Medulla oblongata (tissue), 1 donor: Measurements from ENCODE around the gene BICRA.

Experiments used
- DNase-seq: peaks from one replicate; pipeline ENCODE4 v3.0.0-alpha.2; 2015; ENCODE audit errors: extremely low spot score

The BICRA gene

DNA sequence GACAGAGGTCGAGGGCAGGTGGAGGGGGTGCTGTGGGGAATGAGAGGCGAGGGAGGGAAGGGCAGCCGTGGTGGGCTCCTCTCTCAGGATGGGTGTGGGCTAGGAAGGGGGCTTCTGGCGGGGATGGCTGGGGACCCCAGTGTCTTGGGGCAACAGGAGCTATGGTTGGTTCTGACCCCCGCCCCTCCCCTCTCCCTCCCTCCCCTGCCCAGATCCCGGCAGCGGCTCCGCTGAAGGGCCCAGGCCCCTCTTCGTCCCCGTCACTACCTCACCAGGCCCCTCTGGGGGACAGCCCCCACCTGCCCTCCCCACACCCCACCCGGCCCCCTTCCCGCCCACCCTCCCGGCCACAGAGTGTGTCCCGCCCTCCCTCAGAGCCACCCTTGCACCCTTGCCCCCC, 85.0 kb downstream of the BICRA start:
- DNase-seq, result no peak

- DNase-seq, result no peak
Observed at GRCh38 chr19:47694466-47695273, 85.7 kb downstream of the BICRA start.

GRCh38 chr19:47695533-47696262, 86.8 kb downstream of the BICRA start:
- DNase-seq, result no peak

- no peak for DNase-seq
Observed at GRCh38 chr19:47696635-47697034, 87.7 kb downstream of the BICRA start.

GRCh38 chr19:47697863-47698609, 89.1 kb downstream of the BICRA start:
- DNase-seq, result peak; percentile 93

DNA sequence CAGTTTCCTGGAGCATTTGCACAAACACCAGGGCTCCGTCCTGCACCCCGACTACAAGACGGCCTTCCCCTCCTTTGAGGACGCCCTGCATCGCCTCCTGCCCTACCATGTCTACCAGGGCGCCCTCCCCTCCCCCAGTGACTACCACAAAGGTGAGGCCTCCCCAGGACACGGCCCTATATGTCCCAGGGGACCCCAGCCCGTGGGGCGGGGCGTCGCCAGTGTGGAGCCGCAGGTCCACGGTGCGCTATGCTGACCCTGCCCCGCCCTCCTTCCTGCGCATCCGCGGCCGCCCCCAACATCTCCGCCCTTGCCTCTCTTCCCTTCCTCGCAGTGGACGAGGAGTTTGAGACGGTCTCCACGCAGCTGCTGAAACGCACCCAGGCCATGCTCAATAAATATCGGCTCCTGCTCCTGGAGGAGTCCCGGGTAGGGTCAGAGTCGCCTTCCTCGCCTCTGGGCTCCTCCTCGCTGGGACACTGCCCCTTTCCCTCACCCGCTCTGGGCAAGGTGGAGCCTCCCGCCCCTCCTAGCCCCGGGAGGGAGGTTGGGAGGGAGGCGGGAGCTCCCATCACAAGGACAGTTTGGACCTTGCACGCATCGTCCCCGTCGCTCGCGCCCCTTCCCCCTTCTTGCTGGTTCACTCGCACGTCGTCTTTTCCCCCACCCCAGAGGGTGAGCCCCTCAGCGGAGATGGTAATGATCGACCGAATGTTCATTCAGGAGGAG, 89.9 kb downstream of the BICRA start:
- DNase-seq, result no peak

GRCh38 chr19:47699360-47699917, 90.5 kb downstream of the BICRA start:
- DNase-seq, result peak; percentile 8

GRCh38 chr19:47700934-47701716, 92.2 kb downstream of the BICRA start:
- no peak for DNase-seq

DNA sequence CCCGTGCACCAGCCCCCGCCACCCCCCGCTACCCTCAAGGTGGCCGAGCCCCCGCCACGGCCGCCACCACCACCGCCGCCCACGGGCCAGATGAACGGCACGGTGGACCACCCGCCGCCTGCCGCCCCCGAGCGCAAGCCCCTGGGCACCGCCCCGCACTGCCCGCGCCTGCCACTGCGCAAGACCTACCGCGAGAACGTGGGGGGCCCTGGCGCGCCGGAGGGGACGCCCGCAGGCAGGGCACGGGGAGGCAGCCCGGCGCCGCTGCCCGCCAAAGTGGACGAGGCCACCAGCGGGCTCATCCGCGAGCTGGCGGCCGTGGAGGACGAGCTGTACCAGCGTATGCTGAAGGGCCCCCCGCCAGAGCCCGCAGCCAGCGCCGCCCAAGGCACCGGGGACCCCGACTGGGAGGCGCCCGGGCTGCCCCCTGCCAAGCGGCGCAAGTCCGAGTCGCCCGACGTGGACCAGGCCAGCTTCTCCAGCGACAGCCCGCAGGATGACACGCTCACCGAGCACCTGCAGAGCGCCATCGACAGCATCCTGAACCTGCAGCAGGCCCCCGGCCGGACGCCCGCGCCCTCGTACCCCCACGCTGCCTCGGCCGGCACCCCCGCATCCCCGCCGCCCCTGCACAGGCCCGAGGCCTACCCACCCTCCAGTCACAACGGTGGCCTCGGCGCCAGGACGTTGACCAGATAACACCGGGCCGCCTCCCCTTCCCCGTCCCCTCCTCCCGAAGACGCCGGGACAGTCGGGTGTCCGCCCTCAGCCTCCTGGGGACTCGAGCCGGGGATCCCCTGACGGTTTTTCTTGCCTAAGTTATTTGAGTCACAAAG, 93.0 kb downstream of the BICRA start:
- no peak for DNase-seq

DNA sequence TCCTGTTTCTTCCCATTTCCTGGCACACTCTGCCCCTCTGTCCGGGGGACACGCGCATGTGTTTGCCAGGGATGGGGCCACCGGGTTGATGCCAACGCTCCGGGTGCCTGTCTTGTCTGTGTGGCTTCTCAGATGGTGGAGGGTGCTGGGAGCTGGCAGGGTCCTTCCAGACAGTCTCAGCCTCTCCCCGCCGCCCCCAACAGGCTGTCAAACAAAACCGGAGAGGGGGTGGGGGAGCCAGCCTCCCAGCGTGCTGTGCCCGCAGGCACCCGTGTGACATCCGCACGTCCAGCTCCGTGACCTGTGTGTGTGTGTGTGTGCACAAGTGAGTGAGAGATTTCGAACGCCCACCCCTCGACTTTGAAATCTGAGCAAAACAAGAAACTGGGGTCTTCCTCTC, 93.7 kb downstream of the BICRA start:
- no peak for DNase-seq

- DNase-seq, result no peak
Observed at GRCh38 chr19:47703301-47703700, 94.4 kb downstream of the BICRA start.

- DNase-seq, result no peak
Observed at GRCh38 chr19:47704024-47704423, 95.1 kb downstream of the BICRA start.

GRCh38 chr19:47704656-47705055, 95.7 kb downstream of the BICRA start:
- DNase-seq, result no peak

- peak; percentile 71 for DNase-seq
Observed at GRCh38 chr19:47707135-47707925, 98.4 kb downstream of the BICRA start.

GRCh38 chr19:47711652-47712242, 102.8 kb downstream of the BICRA start:
- no peak for DNase-seq

GRCh38 chr19:47713046-47714021, 104.4 kb downstream of the BICRA start, which contains the start of gene EHD2:
Gene EHD2 (plus strand): TSS chr19:47713422. CDS start chr19:47716613, 3,191 bp downstream.
- peak; percentile 61 for DNase-seq

DNA sequence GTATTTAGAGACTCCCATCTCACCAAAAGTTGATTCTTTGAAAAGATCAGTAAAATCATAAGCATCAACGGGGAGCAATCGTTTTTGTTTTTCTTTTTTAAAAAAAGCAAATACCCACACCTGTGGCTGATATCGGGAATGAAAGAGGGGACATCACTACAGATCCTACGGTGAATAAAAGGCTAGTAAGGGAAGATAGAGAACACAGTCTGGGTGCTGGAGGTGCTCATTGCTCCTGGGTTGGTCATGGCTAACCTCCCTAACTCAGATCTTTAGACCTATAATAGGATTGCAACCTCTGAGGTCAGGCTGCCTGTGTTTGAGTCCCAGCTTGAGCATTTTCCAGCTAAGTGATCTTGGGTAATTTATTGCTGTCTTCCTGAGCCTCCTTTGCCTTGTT, 105.4 kb downstream of the BICRA start:
- no peak for DNase-seq
